BLaER1 (cell line): ENCODE data around the gene HNRNPF.

Experiments used
- H3K27ac ChIP-seq: shearing (Covaris generic); formaldehyde crosslinking; 2 replicates; pipeline ENCODE4 v1.8.1; 2022
- H3K27me3 ChIP-seq: shearing (Covaris generic); formaldehyde crosslinking; 2 replicates; pipeline ENCODE4 v1.8.1; 2022
- H3K36me3 ChIP-seq: shearing (Covaris generic); formaldehyde crosslinking; 2 replicates; pipeline ENCODE4 v1.8.1; 2022
- H3K4me1 ChIP-seq: shearing (Covaris generic); formaldehyde crosslinking; 2 replicates; pipeline ENCODE4 v1.8.1; 2022
- H3K4me2 ChIP-seq: shearing (Covaris generic); formaldehyde crosslinking; 2 replicates; pipeline ENCODE4 v1.8.1; 2022
- H3K4me3 ChIP-seq: shearing (Covaris generic); formaldehyde crosslinking; 2 replicates; pipeline ENCODE4 v1.8.1; 2022
- H3K9ac ChIP-seq: shearing (Covaris generic); formaldehyde crosslinking; 2 replicates; pipeline ENCODE4 v1.8.1; 2022
- H3K9me3 ChIP-seq: shearing (Covaris generic); formaldehyde crosslinking; 2 replicates; pipeline ENCODE4 v1.8.1; 2022
- H4K20me1 ChIP-seq: shearing (Covaris generic); formaldehyde crosslinking; 2 replicates; pipeline ENCODE4 v1.8.1; 2022
- Cebpa-rat ChIP-seq: shearing (Covaris generic); IDR thresholded peaks from 2 replicates; pipeline ENCODE4 v1.8.1; 2022

Gene HNRNPF

GRCh38 chr10:43372765-43373361, 36.1 kb downstream of the HNRNPF start:
- no peaks in the 10 kb centered on the region for H3K36me3 ChIP-seq

GRCh38 chr10:43371418-43371817, 37.6 kb downstream of the HNRNPF start, which contains the start of gene FXYD4:
FXYD4 (plus strand) TSS chr10:43371636; CDS start chr10:43373747, 2,111 bp downstream.
- Histone ChIP-seq H3K27me3 (no peaks in the 10 kb centered on the region), H3K9me3 (no peaks in the 10 kb centered on the region), H4K20me1 (no peaks in the 10 kb centered on the region), H3K9ac (no peak within 1 kb of the TSS), H3K4me3 (no peak within 1 kb of the TSS), H3K27ac (no peak within 1 kb of the TSS), H3K36me3 (no peaks in the 10 kb centered on the region), H3K4me1 (peaks cover 7% of the 10 kb centered on the region), H3K4me2 (no peak within 1 kb of the TSS)
- no peak for TF ChIP-seq Cebpa-rat

More at GRCh38 chr10:43372765-43373361, 36.1 kb downstream of the HNRNPF start:
- H3K4me2 ChIP-seq = no peak overlapping the region
- no peaks in the 10 kb centered on the region for H3K27me3 ChIP-seq
- H3K9me3 ChIP-seq = no peaks in the 10 kb centered on the region
- no peak overlapping the region for H3K9ac ChIP-seq
- peaks cover 7% of the 10 kb centered on the region for H3K4me1 ChIP-seq
- no peaks in the 10 kb centered on the region for H4K20me1 ChIP-seq
- H3K4me3 ChIP-seq = no peak overlapping the region
- H3K27ac ChIP-seq = no peak overlapping the region
- no peak for TF ChIP-seq Cebpa-rat

GRCh38 chr10:43370671-43371215, 38.2 kb downstream of the HNRNPF start:
- Histone ChIP-seq H3K9me3 (no peaks in the 10 kb centered on the region), H3K4me1 (peaks cover 7% of the 10 kb centered on the region), H3K27me3 (no peaks in the 10 kb centered on the region), H3K36me3 (no peaks in the 10 kb centered on the region), H3K4me3 (no peak overlapping the region), H4K20me1 (no peaks in the 10 kb centered on the region), H3K4me2 (no peak overlapping the region), H3K9ac (no peak overlapping the region), H3K27ac (no peak overlapping the region)
- no peak for TF ChIP-seq Cebpa-rat

GRCh38 chr10:43369921-43370320, 39.1 kb downstream of the HNRNPF start:
- Histone ChIP-seq H3K9me3 (no peaks in the 10 kb centered on the region), H3K4me3 (no peak overlapping the region), H3K27ac (no peak overlapping the region), H4K20me1 (no peaks in the 10 kb centered on the region), H3K9ac (no peak overlapping the region), H3K36me3 (no peaks in the 10 kb centered on the region), H3K4me1 (peaks cover 7% of the 10 kb centered on the region), H3K27me3 (no peaks in the 10 kb centered on the region), H3K4me2 (no peak overlapping the region)
- TF ChIP-seq Cebpa-rat = no peak

GRCh38 chr10:43365001-43365400, 44.0 kb downstream of the HNRNPF start:
- no peak overlapping the region for H3K9ac ChIP-seq
- no peak for TF ChIP-seq Cebpa-rat
- H3K9me3 ChIP-seq = peaks cover 7% of the 10 kb centered on the region; the same call in 1 of the 2 replicates
- H3K27ac ChIP-seq = no peak overlapping the region
- no peaks in the 10 kb centered on the region for H3K36me3 ChIP-seq
- H3K4me3 ChIP-seq = no peak overlapping the region
- no peak overlapping the region for H3K4me2 ChIP-seq
- H3K27me3 ChIP-seq = no peaks in the 10 kb centered on the region
- H3K4me1 ChIP-seq = peaks cover 19% of the 10 kb centered on the region
- no peaks in the 10 kb centered on the region for H4K20me1 ChIP-seq

GRCh38 chr10:43362191-43362839, 46.7 kb downstream of the HNRNPF start:
- H3K27ac ChIP-seq = peak overlapping the region; percentile 83
- TF ChIP-seq Cebpa-rat = no peak
- H3K4me3 ChIP-seq = peak overlapping the region; percentile 70

GRCh38 chr10:43361547-43362190, 47.3 kb downstream of the HNRNPF start:
- H3K4me1 ChIP-seq = peaks cover 24% of the 10 kb centered on the region
- H3K4me3 ChIP-seq = peak overlapping the region; percentile 70
- H3K9ac ChIP-seq = peak overlapping the region; percentile 69
- H4K20me1 ChIP-seq = no peaks in the 10 kb centered on the region
- H3K27me3 ChIP-seq = no peaks in the 10 kb centered on the region
- no peak for TF ChIP-seq Cebpa-rat
- no peaks in the 10 kb centered on the region for H3K36me3 ChIP-seq
- peak overlapping the region; percentile 62 for H3K4me2 ChIP-seq
- H3K27ac ChIP-seq = peak overlapping the region; percentile 83
- peaks cover 7% of the 10 kb centered on the region; the same call in 1 of the 2 replicates for H3K9me3 ChIP-seq

More at GRCh38 chr10:43362191-43362839, 46.7 kb downstream of the HNRNPF start:
- Histone ChIP-seq H3K4me2 (peak overlapping the region; percentile 62), H3K36me3 (no peaks in the 10 kb centered on the region), H3K4me1 (peaks cover 24% of the 10 kb centered on the region), H3K27me3 (no peaks in the 10 kb centered on the region), H3K9me3 (peaks cover 7% of the 10 kb centered on the region; the same call in 1 of the 2 replicates), H3K9ac (peak overlapping the region; percentile 69), H4K20me1 (no peaks in the 10 kb centered on the region)

GRCh38 chr10:43360086-43360485, 48.9 kb downstream of the HNRNPF start:
- H3K4me1 ChIP-seq = peaks cover 24% of the 10 kb centered on the region
- no peaks in the 10 kb centered on the region for H3K36me3 ChIP-seq
- H3K27ac ChIP-seq = no peak overlapping the region
- no peak overlapping the region for H3K4me3 ChIP-seq
- no peak overlapping the region for H3K9ac ChIP-seq
- no peaks in the 10 kb centered on the region for H3K27me3 ChIP-seq
- H3K9me3 ChIP-seq = peaks cover 7% of the 10 kb centered on the region; the same call in 1 of the 2 replicates
- H4K20me1 ChIP-seq = no peaks in the 10 kb centered on the region
- no peak for TF ChIP-seq Cebpa-rat
- H3K4me2 ChIP-seq = no peak overlapping the region

GRCh38 chr10:43355749-43356371, 53.1 kb downstream of the HNRNPF start:
- H3K9ac ChIP-seq = no peak overlapping the region
- TF ChIP-seq Cebpa-rat = no peak
- no peaks in the 10 kb centered on the region for H3K9me3 ChIP-seq
- H3K4me3 ChIP-seq = no peak overlapping the region
- no peaks in the 10 kb centered on the region for H4K20me1 ChIP-seq
- no peaks in the 10 kb centered on the region for H3K36me3 ChIP-seq
- no peaks in the 10 kb centered on the region; the same call in 1 of the 2 replicates for H3K27me3 ChIP-seq
- no peak overlapping the region for H3K4me2 ChIP-seq
- no peak overlapping the region for H3K27ac ChIP-seq
- peaks cover 10% of the 10 kb centered on the region; the same call in 1 of the 2 replicates for H3K4me1 ChIP-seq
